Measurements from ENCODE around the gene LMAN1L.

GRCh38 chr15:74775132-74775562 lies 37.5 kb upstream of the LMAN1L start:
- no peak for TF ChIP-seq CTCF (IDR thresholded peaks at IDR 0.05)
- TF ChIP-seq ZFX (IDR thresholded peaks at IDR 0.05; ENCODE audit: borderline replicate concordance) = no peak
